Astrocyte of the hippocampus (primary cell): ENCODE results near the gene FN3K.

ENCODE experiments used
- DNase-seq: peaks from one replicate; pipeline ENCODE4 v3.0.0; 2011; ENCODE audit warnings: low read depth, low spot score

Gene FN3K

DNA sequence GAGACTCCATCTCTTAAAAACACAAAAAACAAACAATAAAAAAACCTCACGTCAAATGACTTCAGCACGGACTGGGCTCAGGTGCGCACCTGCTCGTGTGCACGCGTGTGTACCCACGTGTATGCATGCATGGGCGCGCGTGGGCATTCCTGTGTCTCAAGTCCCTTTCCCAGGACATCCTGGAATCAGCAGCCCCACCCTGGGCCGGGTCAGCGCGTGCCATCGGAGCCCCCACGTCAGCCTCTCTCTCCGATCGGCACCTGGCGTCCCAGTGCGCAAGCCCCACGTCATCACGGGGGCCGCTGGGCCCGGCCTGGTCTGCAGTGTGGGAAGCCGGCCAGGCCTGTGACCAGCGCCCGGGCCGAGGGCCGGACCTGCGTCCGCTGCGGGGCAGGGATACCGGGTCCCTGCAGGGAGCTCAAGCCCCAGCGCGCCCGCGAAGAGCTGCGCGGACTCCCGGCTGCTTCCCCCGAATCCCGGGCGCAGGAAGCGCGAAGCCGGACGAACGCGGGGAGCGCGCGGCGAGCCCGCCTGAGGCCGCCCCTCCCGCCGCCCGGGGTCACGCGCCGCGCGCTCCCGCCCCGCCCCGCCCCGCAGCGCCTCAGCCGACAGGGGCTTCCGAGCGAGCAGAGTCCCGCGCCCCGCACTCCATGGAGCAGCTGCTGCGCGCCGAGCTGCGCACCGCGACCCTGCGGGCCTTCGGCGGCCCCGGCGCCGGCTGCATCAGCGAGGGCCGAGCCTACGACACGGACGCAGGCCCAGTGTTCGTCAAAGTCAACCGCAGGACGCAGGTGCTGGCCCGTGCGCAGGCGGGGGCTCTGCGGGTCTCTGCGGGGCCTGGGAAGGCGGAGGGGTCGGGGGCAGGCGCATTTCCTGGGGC lies at the start of gene FN3K:
FN3K (plus strand) TSS at position 629 of the 880 bp plus-strand sequence; CDS start at position 651, 22 bp downstream.
- DNase-seq: peak; percentile 81

- no peak for DNase-seq
Measured at GRCh38 chr17:82686366-82687324, 48.8 kb upstream of the FN3K start.

- DNase-seq: peak; percentile 22
Measured at GRCh38 chr17:82687375-82687861, 48.0 kb upstream of the FN3K start.

DNA sequence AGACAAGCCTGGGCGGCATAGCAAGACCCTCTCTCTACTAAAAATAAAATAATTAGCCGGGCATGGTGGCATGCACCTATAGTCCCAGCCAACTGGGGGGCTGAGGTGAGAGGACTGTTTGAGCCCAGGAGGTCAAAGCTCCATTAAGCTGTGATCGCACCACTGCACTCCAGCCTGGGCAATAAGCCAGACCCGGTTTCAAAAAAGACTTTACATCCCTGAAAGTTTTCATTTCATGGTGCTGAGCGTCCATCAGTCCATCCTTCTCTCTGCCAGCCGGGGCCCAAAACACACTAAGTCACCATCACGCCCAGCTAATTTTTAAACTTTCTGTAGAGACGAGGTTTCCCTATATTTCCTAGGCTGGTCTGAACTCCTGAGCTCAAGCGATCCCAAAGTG lies 47.5 kb upstream of the FN3K start:
- DNase-seq: no peak

DNA sequence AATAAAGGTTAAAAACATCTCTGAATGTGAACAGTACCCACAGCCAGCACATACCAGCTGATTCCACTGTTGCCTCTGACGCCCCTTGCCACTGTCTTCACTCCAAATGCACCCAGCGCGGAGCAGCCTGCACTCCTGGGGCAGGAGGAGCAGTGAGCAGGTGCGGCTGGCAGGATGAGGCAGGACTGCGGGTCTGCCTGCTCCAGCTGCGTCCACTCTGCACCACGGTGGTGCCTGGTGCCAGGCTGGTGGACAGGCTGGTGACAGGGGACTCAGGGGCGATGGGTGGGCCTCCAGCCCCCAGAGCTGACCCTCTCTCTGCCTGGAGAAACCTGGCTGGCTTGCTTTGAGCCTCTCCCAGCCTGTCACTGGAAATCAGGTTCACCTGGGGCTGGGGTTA lies 46.3 kb upstream of the FN3K start:
- no peak for DNase-seq

- no peak for DNase-seq
Measured at GRCh38 chr17:82690786-82691489, 44.5 kb upstream of the FN3K start.

- DNase-seq: no peak
Measured at GRCh38 chr17:82691714-82692113, 43.7 kb upstream of the FN3K start.

GRCh38 chr17:82692268-82692667 lies 43.1 kb upstream of the FN3K start:
- no peak for DNase-seq

DNA sequence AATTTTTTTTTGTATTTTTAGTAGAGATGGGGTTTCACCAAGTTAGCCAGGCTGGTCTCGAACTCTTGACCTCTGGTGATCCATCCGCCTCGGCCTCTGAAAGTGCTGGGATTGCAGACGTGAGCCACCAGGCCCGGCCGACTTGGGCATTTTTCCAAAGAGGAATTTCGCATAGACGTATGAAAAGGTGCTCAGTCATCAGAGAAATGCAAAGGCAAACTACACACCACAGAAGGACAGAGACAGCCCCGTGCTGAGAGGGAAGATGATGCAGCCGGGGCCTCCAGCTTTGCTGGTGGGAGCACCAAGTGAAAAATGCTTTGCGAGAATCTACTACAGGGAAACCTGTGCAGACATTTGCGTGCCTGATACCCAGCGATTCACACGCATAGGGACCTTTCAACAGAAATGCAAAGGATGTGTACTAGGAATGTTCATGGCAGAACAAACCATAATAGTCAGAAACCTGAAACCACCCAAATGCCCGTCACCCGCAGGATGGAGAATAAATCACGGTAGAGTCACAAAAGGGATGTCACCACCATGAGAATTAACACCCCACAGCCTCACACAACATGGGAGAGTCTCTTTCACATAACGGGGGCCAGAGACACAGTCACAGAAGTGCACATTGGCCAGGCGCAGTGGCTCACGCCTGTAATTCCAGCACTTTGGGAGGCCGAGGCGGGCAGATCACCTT lies 42.1 kb upstream of the FN3K start:
- no peak for DNase-seq

- DNase-seq: no peak
Measured at GRCh38 chr17:82694647-82695046, 40.8 kb upstream of the FN3K start.

- no peak for DNase-seq
Measured at GRCh38 chr17:82696259-82696658, 39.2 kb upstream of the FN3K start.

GRCh38 chr17:82696916-82697807 lies 38.3 kb upstream of the FN3K start:
- DNase-seq: peak; percentile 41

GRCh38 chr17:82697808-82698064 lies 37.7 kb upstream of the FN3K start:
- DNase-seq: no peak

GRCh38 chr17:82698065-82698973 lies 37.1 kb upstream of the FN3K start, which contains the start of gene RAB40B:
Gene RAB40B (minus strand): TSS chr17:82698698. CDS start chr17:82698596, 102 bp downstream.
- peak; percentile 100 for DNase-seq

- DNase-seq: no peak
Measured at GRCh38 chr17:82698974-82699442, 36.4 kb upstream of the FN3K start.

GRCh38 chr17:82699551-82699950 lies 35.9 kb upstream of the FN3K start:
- DNase-seq: no peak

DNA sequence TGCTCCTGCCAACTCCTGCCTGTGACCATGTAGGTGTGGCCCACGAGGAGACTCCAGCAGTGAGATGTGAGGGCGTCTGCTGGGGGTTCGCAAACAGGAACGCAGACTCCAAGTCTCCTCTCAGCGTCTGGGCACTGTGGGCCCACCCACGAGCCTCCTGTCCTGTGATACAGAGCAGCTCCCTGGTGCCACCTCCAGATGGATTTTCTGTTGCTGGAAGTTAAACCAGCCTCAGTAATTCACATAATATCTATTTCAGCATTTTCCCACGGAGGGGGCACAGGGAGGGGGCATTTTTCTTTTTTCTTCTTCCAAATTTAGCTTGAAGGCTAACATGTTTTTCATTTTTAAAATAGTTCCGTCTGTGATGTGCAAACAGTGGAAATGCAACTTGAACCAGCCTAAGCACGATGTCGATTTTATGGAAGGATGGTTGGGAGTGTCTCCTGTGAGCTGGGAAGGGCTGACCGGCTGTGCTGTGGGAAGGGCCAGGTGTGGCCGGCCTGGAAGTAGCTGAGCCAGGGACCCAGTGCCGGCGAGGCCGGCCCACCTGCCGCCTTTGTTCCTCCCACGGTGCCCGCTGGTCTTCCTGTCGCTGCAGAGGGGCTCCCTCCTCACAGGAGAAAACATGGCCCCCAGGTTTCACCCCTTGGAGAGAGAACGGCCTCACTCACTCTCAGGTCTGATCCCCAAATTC lies 33.0 kb upstream of the FN3K start:
- DNase-seq: no peak

DNA sequence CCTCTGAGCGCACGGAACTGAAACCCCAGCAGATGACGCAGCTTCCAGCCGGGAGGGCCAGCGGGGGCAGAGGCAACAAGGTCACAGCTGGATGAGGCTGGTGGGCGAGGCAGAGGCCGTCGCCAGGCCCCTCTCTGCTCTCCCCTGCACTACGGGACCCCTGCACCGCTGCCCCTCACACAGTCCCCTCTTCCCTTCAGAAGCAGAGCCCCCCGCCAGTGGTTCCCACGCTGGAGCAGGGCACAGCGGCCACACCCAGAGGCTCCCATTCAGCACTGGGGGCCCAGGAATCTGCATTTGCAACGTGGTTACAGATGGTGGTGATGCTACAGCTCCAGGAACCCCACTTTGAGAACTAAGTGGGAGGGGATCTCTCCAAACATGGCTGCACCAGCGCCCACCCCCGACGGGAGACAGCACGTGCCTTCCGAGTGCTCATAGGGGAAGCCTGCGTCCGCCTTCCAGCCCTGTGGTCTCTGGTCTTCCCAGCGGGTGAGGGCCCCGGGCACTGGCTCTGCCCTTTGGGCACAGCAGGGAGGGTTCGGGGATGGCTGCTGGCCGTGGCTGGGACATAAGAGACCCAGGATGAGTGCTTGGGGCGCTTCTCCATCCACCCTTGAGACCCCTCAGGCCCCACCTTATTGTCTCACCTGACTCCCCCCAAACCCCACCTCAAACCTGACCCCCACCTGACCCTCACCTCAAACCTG lies 32.2 kb upstream of the FN3K start:
- DNase-seq: no peak
